ENCODE data around the gene CFAP45.

CFAP45 gene

GRCh38 chr1:159866066-159866465 lies 33.9 kb downstream of the CFAP45 start:
- TF ChIP-seq POLR2AphosphoS5 (IDR thresholded peaks at IDR 0.05; ENCODE audit: low read depth, low read length) (no peak), POLR2A (IDR thresholded peaks at IDR 0.05; ENCODE audit: low read depth, low read length) (no peak), TAF1 (IDR thresholded peaks at IDR 0.05; ENCODE audit: borderline replicate concordance, low read depth, low read length) (no peak)
- FAIRE-seq (no peak), DNase-seq (ENCODE audit: insufficient read length) (no peak)

GRCh38 chr1:159864262-159864661 lies 35.7 kb downstream of the CFAP45 start:
- TF ChIP-seq POLR2A (IDR thresholded peaks at IDR 0.05; ENCODE audit: low read depth, low read length), result no peak
- TF ChIP-seq POLR2AphosphoS5 (IDR thresholded peaks at IDR 0.05; ENCODE audit: low read depth, low read length), result no peak
- TF ChIP-seq TAF1 (IDR thresholded peaks at IDR 0.05; ENCODE audit: borderline replicate concordance, low read depth, low read length), result no peak
- FAIRE-seq, result no peak
- DNase-seq (ENCODE audit: insufficient read length), result no peak

DNA sequence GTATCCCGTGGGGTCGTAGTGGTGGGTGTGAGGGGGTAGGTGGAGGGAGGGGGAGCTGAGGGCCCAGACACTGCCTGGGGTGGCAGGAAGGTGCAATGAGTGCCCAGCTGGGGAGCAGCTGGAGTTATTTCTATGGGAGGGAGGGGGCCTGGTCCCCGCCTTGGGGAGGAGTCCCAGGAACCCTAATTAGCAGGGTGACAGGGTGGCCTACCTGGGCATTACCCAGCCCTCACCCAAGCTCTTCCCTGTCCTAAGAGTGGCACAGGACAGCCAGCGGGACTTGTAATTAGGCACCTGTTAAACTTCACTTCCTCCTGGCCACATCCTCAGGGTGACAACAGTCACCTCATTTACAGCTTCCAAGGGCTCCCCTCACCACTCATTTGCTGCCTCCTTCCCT lies 37.4 kb downstream of the CFAP45 start, which contains the start of gene VSIG8:
Gene VSIG8, minus strand, starts transcription at position 101 of the 400 bp plus-strand sequence. CDS start 136 bp downstream, outside the sequence.
- no peak for FAIRE-seq
- TF ChIP-seq POLR2AphosphoS5 (IDR thresholded peaks at IDR 0.05; ENCODE audit: low read depth, low read length) (no peak), TAF1 (IDR thresholded peaks at IDR 0.05; ENCODE audit: borderline replicate concordance, low read depth, low read length) (no peak), POLR2A (IDR thresholded peaks at IDR 0.05; ENCODE audit: low read depth, low read length) (no peak)
- no peak for DNase-seq (ENCODE audit: insufficient read length)

- no peak for TF ChIP-seq TAF1 (IDR thresholded peaks at IDR 0.05; ENCODE audit: borderline replicate concordance, low read depth, low read length)
- no peak for TF ChIP-seq POLR2A (IDR thresholded peaks at IDR 0.05; ENCODE audit: low read depth, low read length)
- no peak for TF ChIP-seq POLR2AphosphoS5 (IDR thresholded peaks at IDR 0.05; ENCODE audit: low read depth, low read length)
- no peak for FAIRE-seq
- no peak for DNase-seq (ENCODE audit: insufficient read length)
Observed at GRCh38 chr1:159862031-159862430, 37.9 kb downstream of the CFAP45 start.

- FAIRE-seq (no peak), DNase-seq (ENCODE audit: insufficient read length) (no peak)
- TF ChIP-seq POLR2AphosphoS5 (IDR thresholded peaks at IDR 0.05; ENCODE audit: low read depth, low read length) (no peak), TAF1 (IDR thresholded peaks at IDR 0.05; ENCODE audit: borderline replicate concordance, low read depth, low read length) (no peak), POLR2A (IDR thresholded peaks at IDR 0.05; ENCODE audit: low read depth, low read length) (no peak)
Observed at GRCh38 chr1:159861218-159861617, 38.7 kb downstream of the CFAP45 start.

- TF ChIP-seq POLR2AphosphoS5 (IDR thresholded peaks at IDR 0.05; ENCODE audit: low read depth, low read length), result no peak
- TF ChIP-seq POLR2A (IDR thresholded peaks at IDR 0.05; ENCODE audit: low read depth, low read length), result no peak
- no peak for TF ChIP-seq TAF1 (IDR thresholded peaks at IDR 0.05; ENCODE audit: borderline replicate concordance, low read depth, low read length)
- no peak for FAIRE-seq
- DNase-seq (ENCODE audit: insufficient read length), result no peak
Observed at GRCh38 chr1:159860456-159860855, 39.5 kb downstream of the CFAP45 start.

- no peak for TF ChIP-seq POLR2AphosphoS5 (IDR thresholded peaks at IDR 0.05; ENCODE audit: low read depth, low read length)
- TF ChIP-seq POLR2A (IDR thresholded peaks at IDR 0.05; ENCODE audit: low read depth, low read length), result no peak
- TF ChIP-seq TAF1 (IDR thresholded peaks at IDR 0.05; ENCODE audit: borderline replicate concordance, low read depth, low read length), result no peak
- no peak for DNase-seq (ENCODE audit: insufficient read length)
- no peak for FAIRE-seq
Observed at GRCh38 chr1:159859767-159860322, 40.1 kb downstream of the CFAP45 start.

GRCh38 chr1:159857889-159858288 lies 42.1 kb downstream of the CFAP45 start:
- FAIRE-seq (no peak), DNase-seq (ENCODE audit: insufficient read length) (no peak)
- TF ChIP-seq TAF1 (IDR thresholded peaks at IDR 0.05; ENCODE audit: borderline replicate concordance, low read depth, low read length), result no peak
- no peak for TF ChIP-seq POLR2AphosphoS5 (IDR thresholded peaks at IDR 0.05; ENCODE audit: low read depth, low read length)
- TF ChIP-seq POLR2A (IDR thresholded peaks at IDR 0.05; ENCODE audit: low read depth, low read length), result no peak

- FAIRE-seq, result no peak
- no peak for DNase-seq (ENCODE audit: insufficient read length)
- TF ChIP-seq TAF1 (IDR thresholded peaks at IDR 0.05; ENCODE audit: borderline replicate concordance, low read depth, low read length) (no peak), POLR2A (IDR thresholded peaks at IDR 0.05; ENCODE audit: low read depth, low read length) (no peak), POLR2AphosphoS5 (IDR thresholded peaks at IDR 0.05; ENCODE audit: low read depth, low read length) (no peak)
Observed at GRCh38 chr1:159856576-159856975, 43.4 kb downstream of the CFAP45 start.

DNA sequence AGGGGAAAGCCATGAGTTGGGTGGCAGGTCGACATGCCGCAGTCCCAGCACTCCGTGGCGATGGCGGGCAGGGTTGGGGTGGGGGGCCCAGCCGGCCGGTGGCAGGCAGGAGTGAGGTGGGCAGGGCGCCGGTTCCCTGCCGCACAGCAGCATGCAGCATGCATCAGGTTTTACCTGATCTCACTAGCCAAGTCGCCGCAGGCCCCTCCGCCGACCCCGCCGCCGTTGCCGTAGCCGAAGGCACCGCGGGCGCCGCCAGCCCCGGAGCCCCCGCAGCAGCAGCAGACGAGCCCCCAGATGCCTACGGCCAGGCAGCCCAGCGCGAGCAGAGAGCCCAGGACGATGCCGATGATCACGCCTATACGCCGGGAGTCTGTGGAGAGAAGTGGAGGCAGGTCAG lies 44.3 kb downstream of the CFAP45 start:
- TF ChIP-seq POLR2AphosphoS5 (IDR thresholded peaks at IDR 0.05; ENCODE audit: low read depth, low read length), result no peak
- TF ChIP-seq TAF1 (IDR thresholded peaks at IDR 0.05; ENCODE audit: borderline replicate concordance, low read depth, low read length), result no peak
- no peak for TF ChIP-seq POLR2A (IDR thresholded peaks at IDR 0.05; ENCODE audit: low read depth, low read length)
- no peak for FAIRE-seq
- no peak for DNase-seq (ENCODE audit: insufficient read length)

DNA sequence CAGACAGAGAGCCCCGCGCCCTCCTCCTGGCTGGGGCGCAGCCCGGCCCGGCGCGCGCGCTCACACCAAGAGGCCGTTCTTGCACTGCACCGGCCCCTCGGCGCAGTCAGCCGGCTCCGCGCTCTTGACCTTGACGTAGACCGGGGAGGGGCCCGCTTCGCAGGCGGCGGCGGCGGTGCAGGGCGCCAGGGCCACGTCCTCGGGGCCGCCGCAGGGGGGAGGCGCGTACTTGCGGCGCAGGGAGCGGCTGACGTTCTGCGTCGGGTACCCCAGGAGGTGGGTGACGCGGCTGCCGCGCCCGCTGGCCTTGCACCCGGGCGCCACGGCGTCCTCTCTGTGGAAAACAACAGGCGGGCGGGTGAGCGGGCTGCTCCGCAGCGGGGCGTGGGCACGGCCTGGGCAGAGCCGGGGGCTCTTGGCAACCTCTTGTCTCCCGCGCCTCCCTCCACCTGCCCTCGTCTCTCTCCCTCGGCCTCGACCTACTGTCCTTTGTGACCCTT lies 45.2 kb downstream of the CFAP45 start:
- FAIRE-seq, result no peak
- DNase-seq (ENCODE audit: insufficient read length), result no peak
- no peak for TF ChIP-seq POLR2AphosphoS5 (IDR thresholded peaks at IDR 0.05; ENCODE audit: low read depth, low read length)
- TF ChIP-seq TAF1 (IDR thresholded peaks at IDR 0.05; ENCODE audit: borderline replicate concordance, low read depth, low read length), result no peak
- TF ChIP-seq POLR2A (IDR thresholded peaks at IDR 0.05; ENCODE audit: low read depth, low read length), result no peak

- no peak for DNase-seq (ENCODE audit: insufficient read length)
- no peak for FAIRE-seq
- no peak for TF ChIP-seq POLR2A (IDR thresholded peaks at IDR 0.05; ENCODE audit: low read depth, low read length)
- no peak for TF ChIP-seq TAF1 (IDR thresholded peaks at IDR 0.05; ENCODE audit: borderline replicate concordance, low read depth, low read length)
- TF ChIP-seq POLR2AphosphoS5 (IDR thresholded peaks at IDR 0.05; ENCODE audit: low read depth, low read length), result no peak
Observed at GRCh38 chr1:159854116-159854692, 45.8 kb downstream of the CFAP45 start.

Measured in GM12892 (cell line).